GM23248 (cell line): ENCODE measurements around the gene RGS17.

Source experiments
- EZH2 ChIP-seq: fragments of 200-600 bp; sonication (generic); IDR thresholded peaks from 2 replicates; pipeline ENCODE4 v1.6.1; 2018; ENCODE audit warnings: antibody characterized with exemption, mild to moderate bottlenecking; ENCODE audit not compliant: insufficient read depth, poor library complexity, severe bottlenecking
- EZH2phosphoT487 ChIP-seq: fragments of 200-600 bp; sonication (generic); IDR thresholded peaks from 2 replicates; pipeline ENCODE4 v1.6.1; 2018; ENCODE audit warnings: antibody characterized with exemption, moderate library complexity, mild to moderate bottlenecking, low read depth; ENCODE audit not compliant: insufficient read depth

DNA sequence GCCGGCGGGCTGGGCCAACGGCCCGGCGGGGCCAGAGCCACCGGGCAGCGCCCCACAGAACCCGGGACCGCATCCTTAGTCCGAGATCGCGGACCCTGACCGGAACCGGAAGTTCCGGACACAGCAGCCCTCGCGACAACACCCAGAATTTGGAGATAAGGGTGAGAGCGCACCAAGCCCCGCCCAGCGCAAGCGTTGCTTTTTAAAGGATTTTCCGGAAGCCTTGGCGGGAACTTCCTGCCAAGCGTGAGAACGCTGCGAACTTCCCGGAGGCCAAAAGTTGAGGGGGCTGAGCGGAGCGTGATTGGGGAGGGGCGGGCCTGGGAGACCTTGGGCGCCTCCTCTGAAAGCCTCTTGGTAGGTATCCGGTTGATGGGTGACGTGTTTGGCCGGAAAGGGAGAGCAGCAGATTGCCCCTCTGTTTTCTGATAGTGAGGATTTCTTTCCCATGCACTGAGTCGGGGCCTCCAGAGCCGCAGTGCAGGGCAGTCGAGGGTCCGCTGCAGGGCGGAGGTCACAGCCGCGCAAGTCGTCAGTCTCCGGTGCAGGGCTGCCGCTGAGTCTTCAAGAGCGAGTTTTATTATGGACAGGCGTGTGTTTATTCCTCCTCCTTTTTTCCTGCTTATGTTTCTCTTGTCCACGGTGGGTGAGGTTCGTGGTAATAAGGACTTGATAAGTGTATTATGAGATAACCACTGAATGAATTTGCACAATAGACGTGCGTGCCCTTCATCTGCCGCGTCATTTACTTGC is 128.3 kb downstream of the RGS17 start, which contains the start of gene MTRF1L:
- TF ChIP-seq EZH2, result no peak
- TF ChIP-seq EZH2phosphoT487, result no peak
